Small intestine (tissue), 16 donors: ENCODE results near the gene TNFRSF19. TPM values are rescaled to one million over a fixed set of nuclear protein-coding genes. Genes with fewer than 3 reads are reported as not detected.
"Not testable (repeated sequence)": the region's sequence is repeated elsewhere in the genome, so short reads cannot be mapped to it uniquely, and the experiment has no call there.

Experiments
- DNase-seq, 2 donors: peaks; one replicate each; pipeline versions ENCODE4 v3.0.0 to v3.0.0-alpha.2; 2013
- FAIRE-seq: peaks from 2 replicates; lab custom pipeline; 2012; peaks lifted over from hg19 to GRCh38; lab: Jason Lieb, UNC
- H3K27ac ChIP-seq, 3 donors: one replicate each; pipeline ENCODE4 v1.5.1; 2013; ENCODE audit warnings: low read length in 2 of 3, mild to moderate bottlenecking in 2 of 3, control low read depth in 1 of 3, inconsistent platforms in 1 of 3, low read depth in 1 of 3, moderate library complexity in 1 of 3
- H3K27me3 ChIP-seq, 3 donors: one replicate each; pipeline ENCODE4 v1.6.1; 2013; ENCODE audit warnings: low read length in 3 of 3, inconsistent platforms in 1 of 3; ENCODE audit not compliant: control insufficient read depth in 3 of 3, insufficient read depth in 3 of 3
- H3K36me3 ChIP-seq, 3 donors: one replicate each; pipeline ENCODE4 v1.6.1; 2013; ENCODE audit warnings: low read length in 3 of 3, inconsistent platforms in 1 of 3, low read depth in 1 of 3, mild to moderate bottlenecking in 1 of 3, moderate library complexity in 1 of 3; ENCODE audit not compliant: control insufficient read depth in 3 of 3, insufficient read depth in 2 of 3
- H3K4me1 ChIP-seq, 3 donors: one replicate each; pipeline ENCODE4 v1.6.1; 2013; ENCODE audit warnings: low read length in 2 of 3, inconsistent platforms in 1 of 3, low read depth in 1 of 3, mild to moderate bottlenecking in 1 of 3, moderate library complexity in 1 of 3; ENCODE audit not compliant: control insufficient read depth in 3 of 3, insufficient read depth in 2 of 3
- H3K4me3 ChIP-seq, 3 donors: one replicate each; pipeline ENCODE4 v1.5.1; 2013; ENCODE audit warnings: low read length in 3 of 3, control low read depth in 1 of 3, inconsistent platforms in 1 of 3, low read depth in 1 of 3, mild to moderate bottlenecking in 1 of 3, moderate library complexity in 1 of 3
- H3K9me3 ChIP-seq, 2 donors: one replicate each; pipeline ENCODE4 v1.6.1; 2013; ENCODE audit warnings: low read depth in 1 of 2, low read length in 1 of 2; ENCODE audit not compliant: control insufficient read depth in 2 of 2, insufficient read depth in 1 of 2
- WGBS, 3 donors: extraction: QIAGEN DNeasy Blood & Tissue Kit; methylation state at CpG; one replicate each; pipeline ENCODE4 v1.1.7; 2013; 5-methylcytosine and 5-hydroxymethylcytosine counted together
- long read RNA-seq, 10 donors: transcript quantifications; one replicate each; lab custom pipeline, GENCODE V29; 2026
- polyA plus RNA-seq, 4 donors: library from polyadenylated mRNA; stranded (reverse) in 3 of 4; unstranded in 1 of 4; fragments of 200-250 nt in 3 of 4; fragments of 120-200 nt in 1 of 4; gene quantifications; one replicate each; pipeline versions ENCODE4 v1.2.1 to v1.2.3, GENCODE V29; 2013
- donor health status: healthy with polysubstance abuse.
- donor health status: control.
- donor health status: control.
- donor health status: Bipolar disorder and iron deficiency.
- donor health status: healthy.

The TNFRSF19 gene, protein sequence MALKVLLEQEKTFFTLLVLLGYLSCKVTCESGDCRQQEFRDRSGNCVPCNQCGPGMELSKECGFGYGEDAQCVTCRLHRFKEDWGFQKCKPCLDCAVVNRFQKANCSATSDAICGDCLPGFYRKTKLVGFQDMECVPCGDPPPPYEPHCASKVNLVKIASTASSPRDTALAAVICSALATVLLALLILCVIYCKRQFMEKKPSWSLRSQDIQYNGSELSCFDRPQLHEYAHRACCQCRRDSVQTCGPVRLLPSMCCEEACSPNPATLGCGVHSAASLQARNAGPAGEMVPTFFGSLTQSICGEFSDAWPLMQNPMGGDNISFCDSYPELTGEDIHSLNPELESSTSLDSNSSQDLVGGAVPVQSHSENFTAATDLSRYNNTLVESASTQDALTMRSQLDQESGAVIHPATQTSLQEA
- 1 to 10 TPM in 2 of 4 donors, not detected in 2; 1.4 to 2.6 TPM for polyA plus RNA-seq
- long read RNA-seq, donor 1: 0 reads
- long read RNA-seq, donor 2: 0 reads
- long read RNA-seq, donor 3: 0 reads
- long read RNA-seq, donor 4: 0 reads
- long read RNA-seq, donor 5: 0 reads
- long read RNA-seq, donor 6: 0 reads
- long read RNA-seq, donor 7: 0 reads
- long read RNA-seq, donor 8, full-length matches to known transcripts: 3 of 3 reads
- long read RNA-seq, donor 8, partial matches to known transcripts: 0 of 3 reads
- long read RNA-seq, donor 8, other reads (novel, unspliced or antisense): 0 of 3 reads
- long read RNA-seq, donor 9: 0 reads
- long read RNA-seq, donor 10, full-length matches to known transcripts: 3 of 3 reads
- long read RNA-seq, donor 10, partial matches to known transcripts: 0 of 3 reads
- long read RNA-seq, donor 10, other reads (novel, unspliced or antisense): 0 of 3 reads

DNA sequence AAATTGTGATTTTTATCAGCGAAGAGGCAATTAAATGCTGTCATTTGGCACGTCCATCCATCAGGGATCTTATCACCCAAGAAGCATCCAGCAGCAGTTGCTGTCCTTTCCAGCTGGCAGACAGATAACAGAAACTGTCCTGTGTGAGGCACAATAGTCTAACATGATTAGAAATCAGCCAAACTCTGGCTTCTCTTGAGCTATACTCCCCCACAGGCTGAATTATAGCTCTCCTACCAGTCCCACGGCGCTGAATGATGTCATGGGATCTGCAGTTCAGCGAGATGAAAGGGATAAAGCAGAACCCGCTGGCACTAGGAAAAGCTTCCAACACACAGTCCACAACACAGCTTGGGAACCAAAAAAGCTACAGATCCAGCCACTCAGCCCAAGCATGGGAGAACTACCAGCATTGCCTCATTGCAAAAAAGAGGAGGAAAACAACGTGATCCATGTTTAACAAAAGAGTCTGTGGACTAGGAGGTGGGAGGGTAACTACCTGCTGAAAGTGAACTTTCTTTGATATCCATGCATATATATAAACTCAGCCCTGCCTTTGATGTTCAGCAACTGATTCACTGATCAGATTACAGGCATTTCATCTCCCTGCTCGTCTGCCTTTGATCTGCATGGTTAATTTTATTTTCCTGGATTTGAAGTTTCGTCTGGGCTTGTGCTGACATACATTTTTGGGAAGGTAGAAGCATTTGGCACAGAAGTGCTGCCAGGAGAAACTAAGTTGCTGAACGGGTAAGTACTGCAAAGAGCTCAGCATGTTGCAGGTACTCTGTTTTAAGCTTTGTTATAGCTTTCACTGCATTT, at the start of gene TNFRSF19:
TSS of gene TNFRSF19 (plus strand) at position 314 of the 822 bp plus-strand sequence. CDS start 19,772 bp downstream, outside the sequence.
- no peaks in the 10 kb centered on the region for H3K4me1 ChIP-seq
- FAIRE-seq (no peak), DNase-seq (peak; percentile 4 to 24)
- H3K27me3 ChIP-seq: peaks cover 0 to 7% (median 5%) of the 10 kb centered on the region in 3 donors
- no peaks in the 10 kb centered on the region for H3K9me3 ChIP-seq
- no peaks in the 10 kb centered on the region for H3K36me3 ChIP-seq
- no peak within 1 kb of the TSS for H3K4me3 ChIP-seq
- no peak within 1 kb of the TSS for H3K27ac ChIP-seq
- WGBS, 3 donors: 7 to 15% (median 14%) methylated on average over 10 of the region's 10 CpGs

DNA sequence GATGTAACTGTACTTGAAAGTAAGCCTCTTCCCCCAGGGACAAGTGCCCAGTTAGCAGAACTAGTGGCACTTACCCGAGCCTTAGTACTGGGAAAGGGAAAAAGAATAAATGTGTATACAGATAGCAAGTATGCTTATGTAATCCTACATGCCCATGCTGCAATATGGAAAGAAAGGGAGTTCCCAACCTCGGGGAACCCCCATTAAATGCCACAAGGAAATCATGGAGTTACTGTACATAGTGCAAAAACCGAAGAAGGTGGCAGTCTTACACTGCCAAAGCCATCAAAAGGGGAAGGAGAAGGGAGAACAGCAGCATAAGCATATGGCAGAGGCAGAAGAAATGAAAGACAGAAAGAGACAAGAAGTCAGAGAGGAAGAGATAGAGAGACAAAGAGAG, 40.3 kb upstream of the TNFRSF19 start:
- H3K27ac ChIP-seq, H3K27me3 ChIP-seq, H3K4me3 ChIP-seq, H3K36me3 ChIP-seq, H3K4me1 ChIP-seq, FAIRE-seq, H3K9me3 ChIP-seq, DNase-seq: not testable (repeated sequence)
- WGBS, 3 donors: 35 to 72% (median 47%) methylated on average over 3 of the region's 3 CpGs

DNA sequence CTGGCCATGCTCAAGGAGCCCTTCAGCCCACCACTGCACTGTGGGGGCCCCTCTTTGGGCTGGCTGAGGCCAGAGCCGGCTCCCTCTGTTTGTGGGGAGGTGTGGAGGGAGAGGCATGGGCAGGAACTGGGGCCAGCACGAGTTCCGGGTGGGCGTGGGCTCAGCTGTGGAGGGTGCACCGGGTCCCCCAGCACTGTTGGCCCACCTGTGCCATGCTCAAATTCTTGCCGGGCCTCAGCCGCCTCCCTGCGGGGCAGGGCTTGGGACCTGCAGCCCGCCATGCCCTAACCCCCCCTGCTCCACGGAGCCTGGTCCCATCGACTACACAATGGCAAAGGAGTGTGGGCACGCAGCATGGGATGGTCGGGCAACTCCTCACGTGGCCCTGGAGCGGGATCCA, 38.8 kb upstream of the TNFRSF19 start:
- Histone ChIP-seq H3K4me1 (no peaks in the 10 kb centered on the region), H3K9me3 (peaks cover 0 to 3% of the 10 kb centered on the region in 2 donors), H3K4me3 (no peak overlapping the region), H3K27me3 (no peaks in the 10 kb centered on the region), H3K36me3 (no peaks in the 10 kb centered on the region), H3K27ac (no peak overlapping the region)
- FAIRE-seq: no peak
- 91 to 96% (median 93%) methylated on average over 14 to 15 of the region's 15 CpGs for WGBS, 3 donors
- DNase-seq: no peak

DNA sequence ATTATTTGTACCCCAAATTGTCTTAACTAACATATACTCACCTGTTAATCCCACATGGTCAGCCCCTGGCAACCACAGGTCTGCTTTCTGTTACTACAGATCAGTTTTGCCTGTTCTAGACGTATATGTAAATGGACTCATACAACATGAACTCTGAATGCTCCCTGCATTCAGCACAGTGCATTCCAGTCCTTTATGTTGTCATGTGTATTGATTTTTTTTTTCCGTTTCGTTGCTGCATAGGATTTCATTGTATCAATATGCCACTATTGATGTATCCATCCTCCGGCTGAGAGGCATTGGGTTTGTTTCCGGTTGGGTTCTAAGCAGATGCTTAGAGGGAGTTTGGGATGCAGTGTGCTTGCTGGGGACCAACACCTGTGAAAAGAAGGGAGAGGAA, 36.1 kb upstream of the TNFRSF19 start:
- H3K9me3 ChIP-seq: peaks cover 0 to 3% of the 10 kb centered on the region in 2 donors
- 56 to 82% (median 63%) methylated on average over 5 of the region's 5 CpGs for WGBS, 3 donors
- no peak for FAIRE-seq
- H3K4me1 ChIP-seq: no peaks in the 10 kb centered on the region
- no peaks in the 10 kb centered on the region for H3K36me3 ChIP-seq
- H3K4me3 ChIP-seq: no peak overlapping the region
- DNase-seq: no peak
- no peaks in the 10 kb centered on the region for H3K27me3 ChIP-seq
- H3K27ac ChIP-seq: no peak overlapping the region

DNA sequence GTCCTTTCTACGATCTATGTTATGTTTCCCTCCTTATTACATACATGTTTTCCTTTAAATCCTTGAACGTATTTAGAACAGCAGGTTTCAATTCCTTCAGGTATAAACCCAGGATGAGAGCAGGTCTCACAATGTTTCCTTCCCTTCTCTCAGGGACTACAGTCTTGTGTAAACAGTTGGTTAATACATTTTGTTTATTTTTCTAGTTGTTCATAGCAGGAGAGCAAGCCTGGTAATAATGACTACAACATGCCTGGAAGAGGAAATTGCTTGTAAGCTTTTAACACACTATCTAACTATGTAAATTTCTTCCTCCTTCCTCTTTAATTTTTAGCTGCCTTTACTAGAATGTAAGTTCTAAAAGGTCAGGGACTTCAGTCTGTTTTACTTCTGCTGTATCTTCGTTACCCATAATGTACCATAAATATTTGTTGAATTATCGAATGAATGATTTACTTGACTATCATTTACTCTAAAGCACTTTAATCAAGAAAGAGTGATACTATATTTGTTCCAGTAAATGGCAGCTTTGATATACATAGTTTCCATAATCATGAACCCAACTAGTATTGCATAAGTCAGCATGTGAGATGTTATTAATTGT, 28.9 kb upstream of the TNFRSF19 start:
- WGBS, 3 donors: 84 to 87% (median 85%) methylated on average over 4 of the region's 4 CpGs
- no peaks in the 10 kb centered on the region for H3K4me1 ChIP-seq
- no peak overlapping the region for H3K4me3 ChIP-seq
- no peaks in the 10 kb centered on the region for H3K36me3 ChIP-seq
- DNase-seq (no peak), FAIRE-seq (no peak)
- H3K27ac ChIP-seq: no peak overlapping the region
- no peaks in the 10 kb centered on the region for H3K27me3 ChIP-seq
- no peaks in the 10 kb centered on the region for H3K9me3 ChIP-seq

DNA sequence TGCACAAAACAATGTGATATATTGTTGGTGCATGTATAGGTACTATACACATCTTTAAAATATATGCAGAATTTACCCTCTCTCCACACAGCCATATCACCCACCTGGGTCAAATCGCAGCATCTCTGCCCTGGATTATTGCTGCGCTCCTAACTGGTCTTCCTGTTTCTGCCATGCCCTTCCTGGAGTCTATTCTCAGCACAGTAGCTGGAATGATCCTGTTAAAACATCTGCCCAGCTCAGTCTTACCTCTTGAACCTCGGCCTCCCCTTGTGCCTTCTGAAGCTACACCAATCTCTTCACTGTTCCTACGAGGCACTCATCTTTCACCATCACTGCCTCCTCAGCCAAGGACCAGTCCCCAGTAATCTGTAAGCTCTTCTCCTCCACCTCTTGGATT, 25.5 kb upstream of the TNFRSF19 start:
- Histone ChIP-seq H3K27ac (no peak overlapping the region), H3K4me3 (no peak overlapping the region), H3K36me3 (no peaks in the 10 kb centered on the region), H3K27me3 (peaks cover 0 to 8% (median 0%) of the 10 kb centered on the region in 3 donors), H3K4me1 (no peaks in the 10 kb centered on the region), H3K9me3 (no peaks in the 10 kb centered on the region)
- DNase-seq: no peak
- WGBS, 3 donors: 76 to 83% (median 81%) methylated on average over 4 of the region's 4 CpGs
- no peak for FAIRE-seq

DNA sequence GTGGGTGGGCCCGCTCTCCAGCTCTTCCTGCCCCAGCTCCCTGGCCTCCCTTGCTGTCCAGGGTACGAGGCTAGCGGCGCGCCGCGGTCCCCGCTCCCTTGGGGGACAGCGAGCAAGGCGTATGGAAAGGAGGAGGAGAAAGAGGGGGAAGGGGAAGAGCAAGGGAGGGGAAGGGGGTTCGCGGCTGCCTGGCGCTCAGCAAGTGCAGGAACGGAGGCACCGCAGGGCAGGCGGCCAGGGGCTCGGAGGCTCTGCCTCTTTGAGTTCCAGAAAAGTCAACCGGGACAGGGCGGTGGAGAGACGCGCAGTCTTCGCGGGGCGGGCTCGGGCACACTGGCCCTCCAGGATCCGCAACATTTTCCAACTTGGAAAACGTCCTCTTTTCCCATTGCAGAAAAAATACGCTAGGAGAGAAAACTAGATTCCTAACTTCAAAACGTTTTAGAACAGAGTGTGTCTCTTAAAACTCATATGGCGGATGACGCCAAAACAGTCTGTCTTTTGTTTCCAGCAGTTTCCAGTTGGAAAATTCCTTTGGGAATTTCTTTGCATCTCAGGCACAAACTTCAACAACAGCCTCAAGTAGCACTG, 23.1 kb upstream of the TNFRSF19 start:
- H3K27me3 ChIP-seq: peaks cover 0 to 8% (median 0%) of the 10 kb centered on the region in 3 donors
- H3K36me3 ChIP-seq: no peaks in the 10 kb centered on the region
- DNase-seq: peak in 1 of 2 donors; percentile 17
- H3K4me1 ChIP-seq: no peaks in the 10 kb centered on the region
- peak overlapping the region in 1 of 3 donors; percentile 43 for H3K4me3 ChIP-seq
- FAIRE-seq: no peak
- no peak overlapping the region for H3K27ac ChIP-seq
- no peaks in the 10 kb centered on the region for H3K9me3 ChIP-seq
- WGBS, 3 donors: 17 to 30% (median 28%) methylated on average over 30 to 31 of the region's 31 CpGs
